Measurements from ENCODE around the gene CTDSPL.

DNA sequence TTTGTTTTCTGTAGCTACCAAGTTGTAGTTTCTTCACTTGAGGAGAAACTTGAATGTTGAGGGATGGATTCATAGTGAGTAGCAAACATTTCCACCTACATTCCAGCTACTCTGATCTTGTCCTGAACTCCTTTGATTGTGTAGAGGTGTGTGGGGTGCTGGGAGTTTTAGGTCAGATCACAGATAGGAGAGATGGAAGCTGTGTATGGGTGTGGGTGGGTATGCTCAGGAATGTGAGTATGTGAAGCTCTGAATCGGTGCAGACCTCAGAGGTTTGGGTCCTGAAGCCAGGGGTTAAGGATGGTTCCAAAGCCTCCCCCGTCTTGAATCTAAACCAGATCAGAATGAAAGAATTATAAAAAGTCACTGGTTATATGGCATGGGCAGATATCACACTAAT lies 76.3 kb downstream of the CTDSPL start:
- TF ChIP-seq, protein P1, sequence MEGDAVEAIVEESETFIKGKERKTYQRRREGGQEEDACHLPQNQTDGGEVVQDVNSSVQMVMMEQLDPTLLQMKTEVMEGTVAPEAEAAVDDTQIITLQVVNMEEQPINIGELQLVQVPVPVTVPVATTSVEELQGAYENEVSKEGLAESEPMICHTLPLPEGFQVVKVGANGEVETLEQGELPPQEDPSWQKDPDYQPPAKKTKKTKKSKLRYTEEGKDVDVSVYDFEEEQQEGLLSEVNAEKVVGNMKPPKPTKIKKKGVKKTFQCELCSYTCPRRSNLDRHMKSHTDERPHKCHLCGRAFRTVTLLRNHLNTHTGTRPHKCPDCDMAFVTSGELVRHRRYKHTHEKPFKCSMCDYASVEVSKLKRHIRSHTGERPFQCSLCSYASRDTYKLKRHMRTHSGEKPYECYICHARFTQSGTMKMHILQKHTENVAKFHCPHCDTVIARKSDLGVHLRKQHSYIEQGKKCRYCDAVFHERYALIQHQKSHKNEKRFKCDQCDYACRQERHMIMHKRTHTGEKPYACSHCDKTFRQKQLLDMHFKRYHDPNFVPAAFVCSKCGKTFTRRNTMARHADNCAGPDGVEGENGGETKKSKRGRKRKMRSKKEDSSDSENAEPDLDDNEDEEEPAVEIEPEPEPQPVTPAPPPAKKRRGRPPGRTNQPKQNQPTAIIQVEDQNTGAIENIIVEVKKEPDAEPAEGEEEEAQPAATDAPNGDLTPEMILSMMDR (conservative IDR thresholded peaks at IDR 0.05), result no peak
- no peak for TF ChIP-seq EZH2 (IDR thresholded peaks at IDR 0.05; ENCODE audit: low read depth)

All from PC-9 (cell line).